Activated CD4-positive, alpha-beta memory T cell treated with anti-CD3 and anti-CD28 coated beads for 36 hours (primary cell): ENCODE results near the gene INSYN1. TPM values are rescaled to one million over a fixed set of nuclear protein-coding genes. Genes with fewer than 3 reads are reported as not detected.

Source experiments
- CTCF ChIA-PET: fragments of 350-600 bp; sonication (Branson Sonifier 250); formaldehyde crosslinking; loops from one replicate; lab custom pipeline; 2021; ENCODE audit warnings: antibody characterized with exemption, inconsistent platforms; lab: Charles Lee
- POLR2A ChIA-PET: fragments of 350-600 bp; sonication (Branson Sonifier 250); formaldehyde crosslinking; loops from one replicate; lab custom pipeline; 2021; ENCODE audit warnings: antibody characterized with exemption; lab: Charles Lee
- DNase-seq: peaks from one replicate; pipeline ENCODE4 v3.0.0-alpha.2; 2020
- H3K27ac Mint-ChIP-seq: one replicate; pipeline ENCODE4 v1.8.0; 2021; ENCODE audit warnings: mixed read lengths
- H3K27me3 Mint-ChIP-seq: one replicate; pipeline ENCODE4 v1.8.0; 2021; ENCODE audit warnings: mixed read lengths
- H3K36me3 Mint-ChIP-seq: one replicate; pipeline ENCODE4 v1.8.0; 2021; ENCODE audit warnings: mixed read lengths
- H3K4me1 Mint-ChIP-seq: one replicate; pipeline ENCODE4 v1.8.0; 2021; ENCODE audit warnings: low read depth, mixed read lengths
- H3K4me3 Mint-ChIP-seq: one replicate; pipeline ENCODE4 v1.8.0; 2021; ENCODE audit warnings: mild to moderate bottlenecking, mixed read lengths
- H3K9me3 Mint-ChIP-seq: one replicate; pipeline ENCODE4 v1.8.0; 2021; ENCODE audit warnings: mixed read lengths
- intact Hi-C: fragments of 100-400 bp; cut with micrococcal nuclease; formaldehyde crosslinking; loops from one replicate; pipeline ENCODE4 v1.15.1; 2023
- total RNA-seq, 2 experiments: library from RNA; stranded (reverse); gene quantifications; one replicate each; pipeline ENCODE4 v1.2.3, GENCODE V29; 2021

Gene INSYN1
- total RNA-seq, 2 experiments from 2014 or later: not detected

- Mint-ChIP-seq H3K9me3 (no peaks in the 10 kb centered on the region), H3K27ac (no peak overlapping the region), H3K4me3 (no peak overlapping the region), H3K27me3 (peaks cover 43% of the 10 kb centered on the region), H3K4me1 (peaks cover 3% of the 10 kb centered on the region), H3K36me3 (no peaks in the 10 kb centered on the region)
- no peak for DNase-seq
- intact Hi-C loops: no loop called here
- POLR2A ChIA-PET: no interaction called here
- CTCF ChIA-PET: no interaction called here
Measured at GRCh38 chr15:73752806-73753193, 351 bp downstream of the INSYN1 start.

DNA sequence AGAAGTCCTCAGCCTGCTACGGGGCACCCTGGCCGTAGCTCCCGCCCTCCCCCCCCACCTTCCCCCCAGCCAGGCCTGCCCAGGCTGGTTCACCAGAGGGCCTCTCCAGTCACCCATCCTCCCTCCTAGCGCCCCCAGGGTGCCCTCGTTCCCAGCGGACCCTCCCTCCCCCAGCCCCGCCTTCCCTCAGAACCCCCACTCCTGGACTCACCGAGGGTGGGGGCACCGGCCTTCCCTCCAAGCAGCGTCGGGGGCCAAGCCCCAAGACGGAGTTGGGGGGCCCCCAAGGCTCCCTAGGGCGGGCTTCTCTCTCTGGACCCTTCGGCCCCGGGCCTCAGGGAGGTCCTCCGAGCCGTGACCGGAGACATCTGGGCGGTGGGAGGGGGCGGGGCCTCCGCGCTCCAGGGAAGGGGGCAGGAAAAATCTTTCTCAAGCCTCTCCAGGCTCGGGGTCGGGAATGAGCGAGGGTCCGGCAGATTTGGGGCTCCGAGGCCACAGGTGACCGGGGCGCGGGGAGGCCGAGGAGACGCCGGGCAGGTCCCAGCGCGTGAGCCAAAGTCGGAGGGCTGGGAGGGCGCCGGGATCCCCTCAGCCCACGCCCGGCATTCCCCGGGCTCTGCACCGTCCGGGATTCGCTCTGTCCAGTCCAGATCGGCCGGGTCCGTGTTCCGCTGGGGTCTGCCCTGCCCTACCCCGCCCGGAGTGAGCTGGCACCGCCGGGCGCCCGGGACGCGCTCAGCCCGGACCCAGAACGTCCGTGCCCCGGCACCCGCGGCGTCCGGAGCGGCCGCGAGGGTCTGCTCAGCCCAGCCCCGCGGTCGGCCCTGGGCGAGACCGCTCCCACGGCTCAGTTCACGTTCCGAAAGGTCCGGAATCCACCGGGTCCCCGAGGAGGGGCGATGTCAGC, 999 bp downstream of the INSYN1 start:
- Mint-ChIP-seq H3K9me3 (no peaks in the 10 kb centered on the region), H3K4me3 (no peak overlapping the region), H3K36me3 (no peaks in the 10 kb centered on the region), H3K4me1 (peaks cover 3% of the 10 kb centered on the region), H3K27ac (no peak overlapping the region), H3K27me3 (peaks cover 39% of the 10 kb centered on the region)
- intact Hi-C loops: no loop called here
- ChIA-PET POLR2A (no interaction called here), CTCF (no interaction called here)
- DNase-seq: no peak

DNA sequence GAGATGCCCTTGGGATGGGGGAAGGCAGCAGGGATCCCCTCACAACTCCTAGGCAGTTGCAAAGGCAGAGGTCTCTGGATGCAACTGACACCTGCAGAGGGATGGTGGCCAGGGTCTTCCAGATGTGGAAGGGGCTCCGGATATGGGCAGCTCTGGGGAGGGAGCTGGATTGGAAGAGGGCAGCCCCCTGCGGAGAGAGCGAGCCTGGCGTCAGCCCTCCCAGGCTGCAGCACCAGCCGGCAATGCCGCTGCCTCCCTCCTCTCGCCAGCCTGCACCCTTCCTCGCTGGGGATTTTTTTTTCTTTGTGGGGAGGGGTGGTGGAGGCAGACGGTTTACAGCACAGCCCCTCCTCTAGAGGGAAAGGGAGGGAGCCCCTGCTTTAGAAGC, 1.6 kb downstream of the INSYN1 start:
- no peak for DNase-seq
- ChIA-PET CTCF (no interaction called here), POLR2A (no interaction called here)
- Mint-ChIP-seq H3K9me3 (no peaks in the 10 kb centered on the region), H3K4me3 (no peak overlapping the region), H3K4me1 (peaks cover 3% of the 10 kb centered on the region), H3K27ac (no peak overlapping the region), H3K36me3 (no peaks in the 10 kb centered on the region), H3K27me3 (peaks cover 40% of the 10 kb centered on the region)
- intact Hi-C loops: no loop called here

DNA sequence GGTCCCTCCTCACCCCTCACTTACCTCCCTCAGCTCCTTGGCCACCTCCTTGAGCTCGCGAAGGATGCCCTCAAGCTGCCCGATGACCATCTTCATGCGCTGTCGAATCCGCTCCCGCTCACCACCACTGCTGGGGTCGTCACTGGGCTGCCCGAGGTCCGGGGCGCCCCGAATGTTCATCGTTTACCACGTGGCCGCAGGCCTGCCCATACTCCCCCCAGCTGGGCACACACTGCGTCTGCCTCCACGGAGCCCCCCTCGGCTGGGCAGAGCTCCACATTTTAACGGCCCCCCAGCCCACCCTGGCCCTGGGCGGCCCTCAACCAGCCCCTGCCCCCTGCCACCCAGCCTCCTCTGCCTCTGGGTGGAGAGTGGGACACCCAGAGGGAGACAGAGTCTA, 2.2 kb downstream of the INSYN1 start:
- Mint-ChIP-seq H3K36me3 (no peaks in the 10 kb centered on the region), H3K4me3 (no peak overlapping the region), H3K4me1 (peaks cover 3% of the 10 kb centered on the region), H3K9me3 (no peaks in the 10 kb centered on the region), H3K27ac (no peak overlapping the region), H3K27me3 (peaks cover 36% of the 10 kb centered on the region)
- POLR2A ChIA-PET: no interaction called here
- intact Hi-C loops: no loop called here
- DNase-seq: no peak
- CTCF ChIA-PET: no interaction called here

DNA sequence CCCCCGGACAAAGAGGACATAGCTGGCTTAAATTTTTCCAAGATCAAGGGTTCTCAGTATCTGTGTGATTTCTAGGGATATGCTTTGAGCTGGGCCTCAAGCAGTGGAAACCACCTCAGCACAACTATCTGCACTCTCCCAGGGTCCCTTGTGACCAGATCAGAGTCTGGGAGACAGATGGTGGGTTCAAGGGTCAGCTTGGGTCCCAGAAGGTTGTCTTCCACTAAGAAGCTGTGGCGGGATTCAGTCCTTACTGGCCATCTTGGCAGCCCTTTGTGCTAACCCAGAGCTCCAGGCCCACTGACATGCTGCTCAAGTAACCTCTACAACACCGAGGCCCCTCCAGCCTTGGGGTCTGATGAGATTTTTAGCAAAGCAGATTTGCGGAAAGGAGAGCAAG, 2.7 kb downstream of the INSYN1 start:
- H3K27me3 Mint-ChIP-seq: peaks cover 31% of the 10 kb centered on the region
- CTCF ChIA-PET: no interaction called here
- H3K27ac Mint-ChIP-seq: no peak overlapping the region
- H3K9me3 Mint-ChIP-seq: no peaks in the 10 kb centered on the region
- H3K4me3 Mint-ChIP-seq: no peak overlapping the region
- DNase-seq: no peak
- intact Hi-C loops: no loop called here
- peaks cover 3% of the 10 kb centered on the region for H3K4me1 Mint-ChIP-seq
- POLR2A ChIA-PET: no interaction called here
- H3K36me3 Mint-ChIP-seq: no peaks in the 10 kb centered on the region

GRCh38 chr15:73749971-73750370, 3.2 kb downstream of the INSYN1 start:
- H3K36me3 Mint-ChIP-seq: no peaks in the 10 kb centered on the region
- H3K9me3 Mint-ChIP-seq: no peaks in the 10 kb centered on the region
- H3K27me3 Mint-ChIP-seq: peaks cover 30% of the 10 kb centered on the region
- CTCF ChIA-PET: no interaction called here
- no peak overlapping the region for H3K4me3 Mint-ChIP-seq
- POLR2A ChIA-PET: no interaction called here
- DNase-seq: no peak
- peaks cover 3% of the 10 kb centered on the region for H3K4me1 Mint-ChIP-seq
- intact Hi-C loops: no loop called here
- H3K27ac Mint-ChIP-seq: no peak overlapping the region

DNA sequence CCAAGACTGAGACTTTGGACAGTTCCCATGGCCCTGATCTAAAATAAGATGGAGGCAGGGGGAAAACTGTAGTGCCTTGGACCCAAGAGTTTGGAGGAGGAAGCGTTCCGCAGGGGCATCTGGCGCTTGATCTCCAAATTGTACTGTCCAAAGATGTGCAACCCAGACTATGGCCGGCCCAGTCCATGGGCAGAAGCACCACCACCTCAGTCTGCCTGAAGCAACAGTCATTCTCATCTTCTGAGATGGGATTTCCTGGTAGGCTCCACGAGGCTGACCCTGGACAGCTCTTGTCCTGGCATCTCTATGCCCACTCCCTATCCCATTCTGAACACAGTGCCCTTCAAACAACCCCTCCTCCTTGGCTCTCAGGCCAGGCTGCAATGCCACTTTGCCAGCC, 3.6 kb downstream of the INSYN1 start:
- peaks cover 3% of the 10 kb centered on the region for H3K4me1 Mint-ChIP-seq
- no peak overlapping the region for H3K27ac Mint-ChIP-seq
- POLR2A ChIA-PET: no interaction called here
- peaks cover 26% of the 10 kb centered on the region for H3K27me3 Mint-ChIP-seq
- H3K36me3 Mint-ChIP-seq: no peaks in the 10 kb centered on the region
- H3K4me3 Mint-ChIP-seq: no peak overlapping the region
- CTCF ChIA-PET: no interaction called here
- intact Hi-C loops: no loop called here
- DNase-seq: no peak
- H3K9me3 Mint-ChIP-seq: no peaks in the 10 kb centered on the region

- peaks cover 19% of the 10 kb centered on the region for H3K27me3 Mint-ChIP-seq
- no peak overlapping the region for H3K27ac Mint-ChIP-seq
- H3K4me3 Mint-ChIP-seq: no peak overlapping the region
- H3K9me3 Mint-ChIP-seq: no peaks in the 10 kb centered on the region
- no peaks in the 10 kb centered on the region for H3K36me3 Mint-ChIP-seq
- DNase-seq: no peak
- POLR2A ChIA-PET: no interaction called here
- intact Hi-C loops: no loop called here
- CTCF ChIA-PET: no interaction called here
- peaks cover 3% of the 10 kb centered on the region for H3K4me1 Mint-ChIP-seq
Measured at GRCh38 chr15:73748730-73749129, 4.4 kb downstream of the INSYN1 start.

DNA sequence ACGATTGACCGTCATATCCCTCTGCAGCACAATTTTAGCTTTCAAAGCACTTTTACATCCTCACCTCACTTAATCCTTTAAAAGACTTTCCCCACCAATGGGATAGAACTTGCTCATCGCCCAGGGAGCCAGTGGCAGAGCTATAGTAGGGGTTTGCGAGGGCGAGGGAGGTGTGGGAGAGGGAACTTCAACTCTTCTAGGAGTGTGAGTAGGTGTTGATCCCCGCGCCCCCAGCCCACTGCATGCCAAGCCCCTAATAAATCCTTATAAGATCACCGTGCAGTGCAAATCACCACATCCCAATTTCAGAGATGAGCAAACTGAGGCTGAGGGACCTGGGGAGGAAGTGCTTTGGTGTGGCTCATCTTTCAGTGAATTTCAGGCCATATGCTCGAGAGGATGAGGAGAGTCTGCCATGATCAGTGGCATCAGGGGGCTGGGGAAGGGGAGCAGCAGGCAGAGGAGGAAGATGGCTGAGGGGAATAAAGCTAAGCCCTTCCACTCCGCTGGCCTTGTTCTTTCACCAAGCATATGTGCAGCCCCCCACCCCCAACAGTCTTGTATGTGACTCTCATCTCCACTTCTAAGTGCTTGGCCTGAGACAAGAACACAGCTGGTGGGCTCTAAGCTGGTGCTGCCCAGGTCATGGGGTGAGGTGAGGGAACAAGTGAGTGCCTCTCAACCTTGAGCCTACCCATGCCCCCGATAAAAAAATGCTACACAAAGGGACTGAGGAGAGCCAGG, 5.1 kb downstream of the INSYN1 start:
- H3K4me3 Mint-ChIP-seq: no peak overlapping the region
- no peaks in the 10 kb centered on the region for H3K36me3 Mint-ChIP-seq
- POLR2A ChIA-PET: no interaction called here
- peaks cover 3% of the 10 kb centered on the region for H3K4me1 Mint-ChIP-seq
- H3K27ac Mint-ChIP-seq: no peak overlapping the region
- peaks cover 16% of the 10 kb centered on the region for H3K27me3 Mint-ChIP-seq
- intact Hi-C loops: no loop called here
- DNase-seq: no peak
- no peaks in the 10 kb centered on the region for H3K9me3 Mint-ChIP-seq
- CTCF ChIA-PET: no interaction called here

DNA sequence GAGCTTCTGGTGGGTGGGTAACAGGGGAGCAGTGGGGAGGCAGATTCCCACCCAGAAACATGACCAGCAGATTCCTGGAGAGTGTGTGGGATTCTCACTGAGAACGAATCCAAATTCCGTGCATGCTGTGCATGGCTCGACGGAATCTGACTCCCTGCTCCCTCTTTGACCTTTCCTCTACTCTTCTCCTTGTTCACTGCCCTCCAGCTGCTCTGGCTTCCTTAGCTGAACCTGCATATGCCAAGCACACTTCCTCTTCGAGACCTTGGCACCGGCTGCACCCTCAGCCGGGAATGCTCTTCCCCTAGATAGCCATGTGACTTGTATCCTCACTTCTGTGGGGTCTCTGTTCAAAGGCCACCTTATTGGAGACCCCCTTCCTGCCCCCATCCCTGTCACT, 6.3 kb downstream of the INSYN1 start:
- no peaks in the 10 kb centered on the region for H3K9me3 Mint-ChIP-seq
- peaks cover 16% of the 10 kb centered on the region for H3K27me3 Mint-ChIP-seq
- ChIA-PET CTCF (no interaction called here), POLR2A (no interaction called here)
- DNase-seq: no peak
- H3K36me3 Mint-ChIP-seq: no peaks in the 10 kb centered on the region
- intact Hi-C loops: no loop called here
- H3K27ac Mint-ChIP-seq: no peak overlapping the region
- no peak overlapping the region for H3K4me3 Mint-ChIP-seq
- peaks cover 3% of the 10 kb centered on the region for H3K4me1 Mint-ChIP-seq

GRCh38 chr15:73746261-73746660, 6.9 kb downstream of the INSYN1 start:
- Mint-ChIP-seq H3K36me3 (no peaks in the 10 kb centered on the region), H3K27ac (no peak overlapping the region), H3K4me1 (peaks cover under 1% of the 10 kb centered on the region), H3K27me3 (peaks cover 13% of the 10 kb centered on the region), H3K9me3 (no peaks in the 10 kb centered on the region), H3K4me3 (no peak overlapping the region)
- DNase-seq: no peak
- ChIA-PET CTCF (no interaction called here), POLR2A (no interaction called here)
- intact Hi-C loops: no loop called here

DNA sequence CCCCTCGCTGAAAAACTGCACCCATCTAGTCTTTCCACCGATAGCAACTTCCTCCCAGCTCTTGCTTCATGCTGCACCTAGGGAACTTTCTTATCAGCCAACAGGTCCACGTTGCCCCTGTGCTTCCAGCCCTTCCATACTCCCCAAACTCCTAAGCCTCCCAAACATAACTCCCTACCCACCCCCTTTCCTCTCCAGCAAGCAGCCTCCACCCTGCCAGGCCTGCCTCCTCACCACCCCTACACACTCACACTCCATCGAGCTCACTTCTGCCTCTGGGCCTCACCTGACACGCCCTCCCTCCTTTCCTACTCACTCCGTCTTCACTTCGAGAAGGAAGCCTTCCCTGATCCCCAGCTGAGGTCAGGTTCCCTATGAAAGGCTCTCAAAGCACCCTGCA, 8.1 kb downstream of the INSYN1 start:
- Mint-ChIP-seq H3K36me3 (no peaks in the 10 kb centered on the region), H3K27me3 (peaks cover 9% of the 10 kb centered on the region), H3K4me3 (no peak overlapping the region), H3K9me3 (no peaks in the 10 kb centered on the region), H3K4me1 (no peaks in the 10 kb centered on the region), H3K27ac (no peak overlapping the region)
- ChIA-PET CTCF (no interaction called here), POLR2A (no interaction called here)
- intact Hi-C loops: no loop called here
- no peak for DNase-seq
